Subcutaneous abdominal adipose tissue (tissue), 5 donors: ENCODE measurements around the gene ZNHIT3.

ENCODE experiments used
- H3K27ac ChIP-seq: one replicate; pipeline ENCODE4 v1.7.0; 2013; ENCODE audit warnings: low read depth, mild to moderate bottlenecking, inconsistent platforms, low read length, moderate library complexity
- H3K27me3 ChIP-seq, 5 donors: one replicate each; pipeline ENCODE4 v1.7.0; 2013; ENCODE audit warnings: low read length in 5 of 5, inconsistent platforms in 1 of 5; ENCODE audit not compliant: control insufficient read depth in 5 of 5, insufficient read depth in 4 of 5
- H3K36me3 ChIP-seq, 5 donors: one replicate each; pipeline ENCODE4 v1.7.0; 2013; ENCODE audit warnings: low read length in 5 of 5; ENCODE audit not compliant: control insufficient read depth in 5 of 5, insufficient read depth in 5 of 5
- H3K4me1 ChIP-seq, 5 donors: one replicate each; pipeline ENCODE4 v1.7.0; 2013; ENCODE audit warnings: low read length in 5 of 5, mild to moderate bottlenecking in 3 of 5, moderate library complexity in 1 of 5; ENCODE audit not compliant: control insufficient read depth in 5 of 5, insufficient read depth in 5 of 5
- H3K4me3 ChIP-seq, 5 donors: one replicate each; pipeline ENCODE4 v1.7.0; 2013; ENCODE audit warnings: low read length in 5 of 5, low read depth in 1 of 5
- H3K9ac ChIP-seq, 5 donors: one replicate each; pipeline ENCODE4 v1.7.0; 2013; ENCODE audit warnings: low read length in 5 of 5, mild to moderate bottlenecking in 4 of 5, moderate library complexity in 3 of 5
- H3K9me3 ChIP-seq, 5 donors: one replicate each; pipeline ENCODE4 v1.7.0; 2013; ENCODE audit warnings: low read length in 5 of 5; ENCODE audit not compliant: control insufficient read depth in 5 of 5
- donor health status: healthy.
- donor health status: healthy.
- donor health status: healthy.
- donor health status: healthy.
- donor health status: healthy.

The ZNHIT3 gene

GRCh38 chr17:36461330-36462110 lies 25.0 kb upstream of the ZNHIT3 start:
- Histone ChIP-seq H3K4me1 (peaks cover 0 to 5% (median 0%) of the 10 kb centered on the region in 5 donors), H3K27me3 (peaks cover 15 to 41% (median 29%) of the 10 kb centered on the region in 5 donors), H3K36me3 (no peaks in the 10 kb centered on the region), H3K9ac (no peak overlapping the region), H3K4me3 (no peak overlapping the region), H3K9me3 (no peaks in the 10 kb centered on the region), H3K27ac (no peak overlapping the region)

- no peak overlapping the region for H3K27ac ChIP-seq
- peaks cover 18 to 48% (median 40%) of the 10 kb centered on the region in 5 donors for H3K27me3 ChIP-seq
- H3K9ac ChIP-seq, result no peak overlapping the region
- H3K9me3 ChIP-seq, result no peaks in the 10 kb centered on the region
- no peaks in the 10 kb centered on the region for H3K36me3 ChIP-seq
- H3K4me3 ChIP-seq, result no peak overlapping the region
- H3K4me1 ChIP-seq, result peaks cover 0 to 5% (median 0%) of the 10 kb centered on the region in 5 donors
Measured at GRCh38 chr17:36463916-36464764, 22.3 kb upstream of the ZNHIT3 start.

- Histone ChIP-seq H3K9ac (no peak overlapping the region), H3K4me1 (peaks cover 0 to 5% (median 0%) of the 10 kb centered on the region in 5 donors), H3K9me3 (no peaks in the 10 kb centered on the region), H3K27me3 (peaks cover 20 to 48% (median 44%) of the 10 kb centered on the region in 5 donors), H3K4me3 (no peak overlapping the region), H3K36me3 (no peaks in the 10 kb centered on the region), H3K27ac (no peak overlapping the region)
Measured at GRCh38 chr17:36464765-36465088, 21.8 kb upstream of the ZNHIT3 start.

GRCh38 chr17:36468903-36469635 lies 17.4 kb upstream of the ZNHIT3 start:
- peaks cover 17 to 38% (median 30%) of the 10 kb centered on the region in 5 donors for H3K27me3 ChIP-seq
- no peak overlapping the region for H3K27ac ChIP-seq
- H3K4me3 ChIP-seq, result no peak overlapping the region
- H3K36me3 ChIP-seq, result no peaks in the 10 kb centered on the region
- H3K9ac ChIP-seq, result no peak overlapping the region
- no peaks in the 10 kb centered on the region for H3K4me1 ChIP-seq
- no peaks in the 10 kb centered on the region for H3K9me3 ChIP-seq

- no peak overlapping the region for H3K27ac ChIP-seq
- H3K9ac ChIP-seq, result no peak overlapping the region
- no peak overlapping the region for H3K4me3 ChIP-seq
- H3K9me3 ChIP-seq, result no peaks in the 10 kb centered on the region
- no peaks in the 10 kb centered on the region for H3K36me3 ChIP-seq
- H3K27me3 ChIP-seq, result peaks cover 16 to 32% (median 27%) of the 10 kb centered on the region in 5 donors
- H3K4me1 ChIP-seq, result no peaks in the 10 kb centered on the region
Measured at GRCh38 chr17:36469733-36470132, 16.7 kb upstream of the ZNHIT3 start.

- Histone ChIP-seq H3K36me3 (no peaks in the 10 kb centered on the region), H3K4me1 (no peaks in the 10 kb centered on the region), H3K27me3 (peaks cover 10 to 28% (median 19%) of the 10 kb centered on the region in 5 donors), H3K9me3 (no peaks in the 10 kb centered on the region), H3K9ac (no peak overlapping the region), H3K27ac (no peak overlapping the region), H3K4me3 (no peak overlapping the region)
Measured at GRCh38 chr17:36470499-36470898, 16.0 kb upstream of the ZNHIT3 start.

- no peaks in the 10 kb centered on the region for H3K9me3 ChIP-seq
- peaks cover under 1 to 10% (median 3%) of the 10 kb centered on the region in 5 donors for H3K27me3 ChIP-seq
- no peaks in the 10 kb centered on the region for H3K4me1 ChIP-seq
- no peak overlapping the region for H3K9ac ChIP-seq
- no peaks in the 10 kb centered on the region for H3K36me3 ChIP-seq
- H3K27ac ChIP-seq, result no peak overlapping the region
- H3K4me3 ChIP-seq, result no peak overlapping the region
Measured at GRCh38 chr17:36474571-36474970, 11.9 kb upstream of the ZNHIT3 start.

- Histone ChIP-seq H3K4me3 (no peak overlapping the region), H3K9ac (no peak overlapping the region), H3K27ac (no peak overlapping the region), H3K36me3 (no peaks in the 10 kb centered on the region), H3K27me3 (peaks cover 0 to 7% (median 3%) of the 10 kb centered on the region in 5 donors), H3K4me1 (no peaks in the 10 kb centered on the region), H3K9me3 (no peaks in the 10 kb centered on the region)
Measured at GRCh38 chr17:36475346-36475970, 11.0 kb upstream of the ZNHIT3 start.

GRCh38 chr17:36481829-36482228 lies 4.7 kb upstream of the ZNHIT3 start:
- Histone ChIP-seq H3K9ac (no peak overlapping the region), H3K27me3 (peaks cover 0 to 3% (median 3%) of the 10 kb centered on the region in 5 donors), H3K4me1 (peaks cover 1 to 26% (median 21%) of the 10 kb centered on the region in 5 donors), H3K36me3 (no peaks in the 10 kb centered on the region), H3K4me3 (no peak overlapping the region), H3K27ac (no peak overlapping the region), H3K9me3 (no peaks in the 10 kb centered on the region)
